ENCODE results near the gene SVEP1. TPM values are rescaled to one million over a fixed set of nuclear protein-coding genes. Genes with fewer than 3 reads are reported as not detected.

Gene SVEP1
- total and polyA plus RNA-seq, 2 donors (not counting 1 experiment from before 2014, with no cell fraction given): not detected

- CTCF ChIA-PET: no interaction called here
Observed at GRCh38 chr9:110601098-110601497, 21.6 kb upstream of the SVEP1 start.

GRCh38 chr9:110599468-110599867, 19.9 kb upstream of the SVEP1 start:
- ATAC-seq (ENCODE audit: low read depth) (no peak), DNase-seq (no peak)
- H3K4me3 ChIP-seq (ENCODE audit: control extremely low read depth in 1 of 5, extremely low read depth in 1 of 5, insufficient read depth in 1 of 5, low read depth in 2 of 5, low read length in 4 of 5): no peak overlapping the region
- Mint-ChIP-seq H3K27ac (no peak overlapping the region), H3K27me3 (peaks cover 13% of the 10 kb centered on the region), H3K4me1 (no peaks in the 10 kb centered on the region), H3K9me3 (ENCODE audit: insufficient read depth) (no peaks in the 10 kb centered on the region), H3K4me3 (no peak overlapping the region)
- 81% methylated on average over 8 of the region's 10 CpGs for WGBS (ENCODE audit: insufficient coverage)
- no peak overlapping the region for H3K4me2 ChIP-seq (replicated peaks; ENCODE audit: low read depth, low read length, poor library complexity, severe bottlenecking)
- H3K9me3 ChIP-seq (ENCODE audit: control extremely low read depth in 1 of 3, control insufficient read depth in 2 of 3, insufficient read depth in 1 of 3, low read length in 2 of 3): peaks cover 0 to 14% (median 0%) of the 10 kb centered on the region in 3 donors
- H3K4me1 ChIP-seq (ENCODE audit: control insufficient read depth in 2 of 2, insufficient read depth in 2 of 2, low read length in 2 of 2): no peaks in the 10 kb centered on the region
- H3K27me3 ChIP-seq (replicated peaks in 1 of 4; ENCODE audit: control extremely low read depth in 1 of 4, control insufficient read depth in 3 of 4, insufficient read depth in 4 of 4, low read length in 3 of 4): no peaks in the 10 kb centered on the region
- TF ChIP-seq CTCF (IDR thresholded peaks at IDR 0.05): no peak
- TF ChIP-seq EZH2 (IDR thresholded peaks at IDR 0.05; ENCODE audit: borderline replicate concordance, insufficient read depth, low read depth, low read length, poor library complexity, severe bottlenecking): no peak
- H4K20me1 ChIP-seq (ENCODE audit: control insufficient read depth, insufficient read depth, low read length, poor library complexity, severe bottlenecking): no peaks in the 10 kb centered on the region
- no peak overlapping the region for H3K27ac ChIP-seq (ENCODE audit: low read length in 2 of 2)
- intact Hi-C loops (cut with micrococcal nuclease): no loop called here
- ChIA-PET CTCF (no interaction called here), POLR2A (no interaction called here)
- H3K9ac ChIP-seq (ENCODE audit: low read length): no peak overlapping the region
- no peaks in the 10 kb centered on the region for H3K36me3 ChIP-seq (replicated peaks in 1 of 2; ENCODE audit: control extremely low read depth in 1 of 2, control insufficient read depth in 1 of 2, extremely low read depth in 1 of 2, insufficient read depth in 2 of 2, low read length in 1 of 2)
- no peaks in the 10 kb centered on the region for H3K79me2 ChIP-seq (ENCODE audit: control insufficient read depth, insufficient read depth, low read length)
- H2AFZ ChIP-seq (ENCODE audit: insufficient read depth, low read depth, low read length, poor library complexity, severe bottlenecking): no peak overlapping the region

More at GRCh38 chr9:110601098-110601497, 21.6 kb upstream of the SVEP1 start:
- H3K4me3 ChIP-seq (ENCODE audit: control extremely low read depth in 1 of 5, extremely low read depth in 1 of 5, insufficient read depth in 1 of 5, low read depth in 2 of 5, low read length in 4 of 5): no peak overlapping the region
- 70% methylated on average over 2 of the region's 4 CpGs for WGBS (ENCODE audit: insufficient coverage)
- peaks cover 16% of the 10 kb centered on the region for H3K27me3 Mint-ChIP-seq
- no peaks in the 10 kb centered on the region for H3K36me3 ChIP-seq (replicated peaks in 1 of 2; ENCODE audit: control extremely low read depth in 1 of 2, control insufficient read depth in 1 of 2, extremely low read depth in 1 of 2, insufficient read depth in 2 of 2, low read length in 1 of 2)
- H3K9ac ChIP-seq (ENCODE audit: low read length): no peak overlapping the region
- H3K4me1 ChIP-seq (ENCODE audit: control insufficient read depth in 2 of 2, insufficient read depth in 2 of 2, low read length in 2 of 2): no peaks in the 10 kb centered on the region
- H3K4me3 Mint-ChIP-seq: no peak overlapping the region
- no peak overlapping the region for H3K27ac Mint-ChIP-seq
- peaks cover 0 to 14% (median 0%) of the 10 kb centered on the region in 3 donors for H3K9me3 ChIP-seq (ENCODE audit: control extremely low read depth in 1 of 3, control insufficient read depth in 2 of 3, insufficient read depth in 1 of 3, low read length in 2 of 3)
- H3K9me3 Mint-ChIP-seq (ENCODE audit: insufficient read depth): no peaks in the 10 kb centered on the region
- no peak overlapping the region for H3K4me2 ChIP-seq (replicated peaks; ENCODE audit: low read depth, low read length, poor library complexity, severe bottlenecking)
- H3K27ac ChIP-seq (ENCODE audit: low read length in 2 of 2): no peak overlapping the region
- no peak overlapping the region for H2AFZ ChIP-seq (ENCODE audit: insufficient read depth, low read depth, low read length, poor library complexity, severe bottlenecking)
- no peaks in the 10 kb centered on the region for H3K4me1 Mint-ChIP-seq
- no peak for ATAC-seq (ENCODE audit: low read depth)
- no peaks in the 10 kb centered on the region for H4K20me1 ChIP-seq (ENCODE audit: control insufficient read depth, insufficient read depth, low read length, poor library complexity, severe bottlenecking)
- no peak for DNase-seq
- intact Hi-C loops (cut with micrococcal nuclease): no loop called here
- H3K27me3 ChIP-seq (replicated peaks in 1 of 4; ENCODE audit: control extremely low read depth in 1 of 4, control insufficient read depth in 3 of 4, insufficient read depth in 4 of 4, low read length in 3 of 4): no peaks in the 10 kb centered on the region
- no peaks in the 10 kb centered on the region for H3K79me2 ChIP-seq (ENCODE audit: control insufficient read depth, insufficient read depth, low read length)
- TF ChIP-seq CTCF (IDR thresholded peaks at IDR 0.05): no peak
- no peak for TF ChIP-seq EZH2 (IDR thresholded peaks at IDR 0.05; ENCODE audit: borderline replicate concordance, insufficient read depth, low read depth, low read length, poor library complexity, severe bottlenecking)
- POLR2A ChIA-PET: no interaction called here

Measured in B cell (primary cell).